M059J (cell line): ENCODE data around the gene TRAPPC14. TPM values are rescaled to one million over a fixed set of nuclear protein-coding genes. Genes with fewer than 3 reads are reported as not detected.
A peak's percentile ranks its signal among the peaks of the same experiment; 100 is the strongest.

Experiments used
- DNase-seq: peaks from one replicate; pipeline ENCODE4 v3.0.0-alpha.2; 2012; ENCODE audit warnings: low read depth
- total RNA-seq: library from RNA; depleted of rRNA; stranded (reverse); fragments of >200 nt; shearing (Covaris generic); gene quantifications from 2 replicates; pipeline ENCODE4 v1.2.3, GENCODE V29; 2014

The TRAPPC14 gene
- total RNA-seq, 1 experiment from 2014 or later = 10.5 TPM

GRCh38 chr7:100173806-100174495, 15.4 kb upstream of the TRAPPC14 start:
- DNase-seq = no peak

GRCh38 chr7:100171840-100172239, 13.3 kb upstream of the TRAPPC14 start:
- DNase-seq = no peak

- DNase-seq = no peak
Observed at GRCh38 chr7:100171087-100171681, 12.7 kb upstream of the TRAPPC14 start.

- DNase-seq = no peak
Observed at GRCh38 chr7:100170101-100170897, 11.8 kb upstream of the TRAPPC14 start.

- DNase-seq = no peak
Observed at GRCh38 chr7:100169147-100169850, 10.8 kb upstream of the TRAPPC14 start.

- DNase-seq = peak; percentile 22
Observed at GRCh38 chr7:100167912-100168323, 9.4 kb upstream of the TRAPPC14 start.

GRCh38 chr7:100166970-100167911, 8.7 kb upstream of the TRAPPC14 start:
- no peak for DNase-seq

GRCh38 chr7:100166317-100166940, 7.9 kb upstream of the TRAPPC14 start:
- DNase-seq = no peak

- DNase-seq = no peak
Observed at GRCh38 chr7:100163871-100164270, 5.3 kb upstream of the TRAPPC14 start.

- peak; percentile 51 for DNase-seq
Observed at GRCh38 chr7:100163006-100163531, 4.5 kb upstream of the TRAPPC14 start.

GRCh38 chr7:100160067-100160466, 1.5 kb upstream of the TRAPPC14 start:
- DNase-seq = no peak

GRCh38 chr7:100159099-100159623, 638 bp upstream of the TRAPPC14 start:
- peak; percentile 23 for DNase-seq

GRCh38 chr7:100157334-100158228, 942 bp downstream of the TRAPPC14 start:
- DNase-seq = peak; percentile 80

- DNase-seq = no peak
Observed at GRCh38 chr7:100157069-100157333, 1.5 kb downstream of the TRAPPC14 start.

GRCh38 chr7:100156331-100157068, 2.0 kb downstream of the TRAPPC14 start:
- peak; percentile 9 for DNase-seq

- no peak for DNase-seq
Observed at GRCh38 chr7:100155553-100156317, 2.8 kb downstream of the TRAPPC14 start.

- no peak for DNase-seq
Observed at GRCh38 chr7:100154651-100155491, 3.7 kb downstream of the TRAPPC14 start.
